TTC549 (cell line): ENCODE results near the gene CTDSPL.
"Not testable (repeated sequence)": the region's sequence is repeated elsewhere in the genome, so short reads cannot be mapped to it uniquely, and the experiment has no call there.

Experiments used
- FAIRE-seq: peaks from 2 replicates; lab custom pipeline; 2012; peaks lifted over from hg19 to GRCh38; lab: Jason Lieb, UNC

The CTDSPL gene

DNA sequence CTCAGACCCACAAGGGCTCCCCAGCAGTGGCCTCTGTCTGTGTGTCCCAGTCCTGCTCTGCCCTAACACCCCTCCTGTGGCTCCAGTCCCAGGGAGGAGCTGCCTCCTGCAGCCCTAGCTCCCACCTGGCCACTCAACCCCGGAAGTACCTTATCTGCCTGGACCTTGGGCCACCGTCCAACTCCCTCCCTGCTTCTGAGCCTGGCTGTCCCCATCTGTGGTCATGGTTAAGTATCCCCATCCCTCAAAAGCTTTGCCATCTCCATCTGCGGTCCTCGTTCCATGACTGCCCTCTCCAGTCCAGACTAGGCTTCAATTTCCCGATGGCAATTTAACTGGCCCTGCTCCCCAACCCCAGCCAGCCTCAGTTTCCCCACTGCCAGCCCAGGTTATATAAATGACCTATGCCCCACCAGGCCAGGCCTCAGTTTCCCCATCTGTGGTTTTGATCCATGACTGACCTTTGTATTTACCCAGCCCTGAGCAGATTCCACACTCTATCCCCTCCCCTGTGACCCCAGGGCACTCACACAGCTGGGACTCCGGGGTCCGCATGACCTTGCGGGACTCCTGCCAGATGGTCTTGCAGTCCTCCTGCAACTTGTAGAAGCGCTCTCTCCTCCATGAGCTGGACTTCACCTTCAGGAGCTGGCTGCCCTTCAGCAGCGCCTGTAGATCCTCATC is 158.1 kb downstream of the CTDSPL start:
- FAIRE-seq, result no peak

DNA sequence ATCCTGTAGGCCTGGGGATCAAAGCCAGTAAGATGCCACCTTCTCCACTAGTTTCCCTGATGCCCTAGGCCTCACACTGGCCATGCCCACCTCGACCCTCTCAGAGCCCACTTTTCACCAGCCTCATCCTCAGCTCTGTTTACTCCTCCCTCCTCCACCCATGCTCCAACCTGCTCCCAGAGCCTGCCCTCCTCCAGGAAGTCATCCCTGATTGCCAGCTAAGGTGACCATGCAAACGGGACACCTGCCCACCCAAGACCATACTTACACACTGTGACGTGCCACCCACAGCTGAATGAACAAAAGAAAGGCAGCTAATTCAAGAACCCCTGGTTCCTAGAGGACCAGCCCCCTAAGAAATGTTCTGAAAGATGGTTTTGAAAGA is 158.7 kb downstream of the CTDSPL start:
- no peak for FAIRE-seq

GRCh38 chr3:38021196-38021595 is 159.5 kb downstream of the CTDSPL start:
- FAIRE-seq, result no peak

GRCh38 chr3:38022301-38022700 is 160.6 kb downstream of the CTDSPL start:
- no peak for FAIRE-seq

DNA sequence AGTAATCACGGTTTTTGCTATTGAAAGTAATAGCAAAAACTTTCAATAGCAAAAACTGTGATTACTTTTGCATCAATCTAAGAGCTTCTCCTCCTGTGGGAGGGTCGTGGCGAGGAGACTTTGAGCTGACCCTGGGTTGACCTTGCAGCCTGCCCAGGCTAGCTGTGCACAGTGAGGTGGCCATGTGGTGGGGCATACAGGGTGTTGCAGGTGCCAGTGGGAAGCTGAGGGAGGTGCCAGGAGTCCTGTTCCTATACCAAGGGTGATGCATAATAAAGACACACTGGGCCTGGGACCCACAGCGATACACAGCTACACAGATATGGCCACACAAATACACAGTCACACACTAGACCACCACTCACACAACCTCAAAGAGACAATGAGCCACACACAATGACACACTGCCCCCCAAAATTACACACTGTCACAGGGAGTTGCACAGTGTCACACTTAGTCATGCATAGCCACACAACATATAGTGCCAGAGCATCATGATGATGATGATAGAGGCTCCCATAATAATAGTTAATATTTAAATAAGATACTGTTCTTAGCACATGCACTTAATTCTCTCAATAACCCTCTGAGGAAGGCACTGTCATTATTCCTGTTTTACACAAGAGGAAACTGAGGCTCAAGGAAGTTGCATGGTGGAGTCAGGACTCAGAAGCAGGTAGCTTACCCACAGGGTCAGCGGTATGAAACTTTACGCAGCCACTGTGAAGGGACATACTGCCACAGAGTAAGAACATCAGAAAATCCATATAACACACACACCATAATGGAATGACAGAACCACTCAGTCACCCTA is 161.4 kb downstream of the CTDSPL start:
- FAIRE-seq, result no peak

GRCh38 chr3:38026856-38027255 is 165.2 kb downstream of the CTDSPL start:
- no peak for FAIRE-seq

- FAIRE-seq, result no peak
Measured at GRCh38 chr3:38027466-38028465, 166.1 kb downstream of the CTDSPL start.

DNA sequence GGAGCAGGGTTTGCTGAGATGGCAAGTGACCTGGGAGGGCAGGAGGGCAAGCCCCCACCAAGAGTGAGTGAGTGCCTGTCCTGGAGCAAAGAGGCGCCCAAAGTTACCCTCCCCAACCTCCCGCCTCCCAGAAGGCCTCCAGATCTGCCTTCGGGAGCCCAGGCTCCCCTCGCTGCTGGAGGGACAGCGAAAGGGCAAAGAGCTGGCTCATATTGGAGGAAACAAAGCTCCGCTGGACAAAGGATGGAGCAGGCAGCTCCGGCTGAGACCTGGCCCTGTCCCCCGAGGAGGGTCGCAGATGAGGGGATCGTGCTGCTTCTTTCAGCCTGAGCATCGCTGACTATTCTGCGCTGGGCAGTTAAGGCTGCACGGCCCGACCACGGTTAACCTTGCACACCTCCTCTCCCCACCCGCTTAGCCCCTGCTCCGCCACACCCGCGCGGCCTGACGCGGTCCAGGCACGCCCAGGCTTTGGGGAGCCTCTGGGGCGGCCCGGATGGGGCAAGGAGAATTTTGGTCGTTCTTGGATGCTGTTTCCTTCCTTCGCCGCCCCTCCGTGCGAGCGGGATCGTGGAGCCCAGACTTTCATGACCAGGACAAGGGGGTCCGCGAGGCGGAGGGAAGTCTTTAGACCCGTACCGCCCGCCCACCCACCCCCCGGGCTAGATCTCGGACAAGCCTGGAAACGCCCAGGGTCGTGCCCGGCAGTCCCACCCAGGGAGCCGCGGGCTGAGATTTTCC is 167.1 kb downstream of the CTDSPL start:
- FAIRE-seq, result no peak

DNA sequence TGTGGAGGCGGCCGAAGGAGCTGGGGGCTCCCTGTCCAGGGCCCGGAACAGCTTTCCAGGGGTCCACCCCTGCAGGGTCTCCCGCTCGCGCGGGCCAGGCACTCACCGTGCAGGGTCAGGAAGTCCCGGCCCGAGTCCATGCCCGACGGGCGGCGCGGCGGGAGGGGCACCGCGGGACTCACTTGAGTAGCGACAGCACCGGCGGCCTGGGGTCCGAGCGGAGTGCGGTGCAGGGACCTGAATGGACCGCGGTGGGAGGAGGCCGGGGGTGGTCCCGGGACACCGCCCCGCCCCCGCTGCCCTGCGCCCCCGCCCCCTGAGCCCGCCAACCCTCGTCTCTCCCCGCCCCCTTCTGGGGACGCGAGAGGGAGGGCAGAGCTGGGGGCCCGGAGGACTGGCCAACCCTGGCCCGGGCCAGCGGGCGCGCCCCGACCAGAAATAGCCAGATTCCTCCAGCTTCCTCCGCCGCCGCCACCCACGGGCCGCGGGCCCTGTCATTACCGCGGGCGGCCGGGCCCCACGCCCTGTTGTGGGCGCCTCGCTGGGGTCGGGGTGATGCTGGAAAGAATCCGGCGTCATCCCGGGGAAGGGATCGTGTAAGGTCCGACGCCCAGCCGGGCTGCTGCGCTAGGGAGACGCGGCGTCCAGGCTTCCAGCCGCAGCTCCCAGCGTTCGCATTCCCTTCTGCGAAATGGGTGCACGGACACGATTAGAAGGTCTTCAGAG is 167.9 kb downstream of the CTDSPL start, which contains the start of gene PLCD1:
Gene PLCD1, minus strand, starts transcription at position 243 of the 726 bp plus-strand sequence. Its CDS starts 103 bp downstream, at position 140.
- no peak for FAIRE-seq

DNA sequence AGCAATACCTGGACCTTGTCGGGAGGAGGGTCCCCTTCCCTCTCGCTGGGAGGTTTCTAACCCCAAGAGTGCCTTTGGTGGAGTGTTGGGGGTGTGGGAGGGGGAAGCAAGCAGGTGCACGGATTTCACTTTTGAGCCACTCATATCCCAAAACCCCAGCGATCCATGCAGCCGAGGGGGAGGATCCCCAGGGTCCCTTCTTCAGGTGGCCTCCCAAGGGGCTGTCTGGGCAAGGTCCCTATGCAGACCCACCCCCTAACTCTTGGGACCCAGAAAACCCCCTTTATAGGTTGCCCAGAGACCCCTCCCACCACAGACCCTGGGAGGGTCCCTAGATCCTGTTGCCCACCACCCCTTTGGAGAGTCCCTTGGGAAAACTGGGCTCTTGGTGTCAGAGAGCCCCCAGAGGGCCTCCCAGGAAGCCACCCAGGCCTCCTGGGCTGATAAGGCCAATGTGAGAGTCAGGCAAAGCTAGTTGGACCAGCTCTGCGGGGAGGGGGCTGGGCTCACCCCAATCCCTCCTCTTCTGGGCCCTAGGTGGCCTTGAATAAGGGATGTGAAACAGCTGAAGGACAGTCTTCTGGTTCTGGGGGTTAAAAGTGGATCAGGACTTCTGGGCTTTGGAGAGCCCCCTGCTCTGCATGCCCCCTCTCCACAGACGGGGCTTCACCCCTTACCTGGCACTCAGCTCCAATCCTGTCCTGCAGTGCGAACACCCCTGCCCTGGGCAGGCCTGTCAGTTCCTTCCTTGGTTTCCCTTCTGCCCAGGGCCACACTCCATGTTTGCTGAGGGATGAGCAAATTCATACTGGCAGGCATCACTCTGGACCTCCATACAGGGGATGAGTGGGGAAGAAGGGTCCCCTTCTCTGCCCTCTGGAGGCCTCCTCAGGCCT is 168.7 kb downstream of the CTDSPL start:
- no peak for FAIRE-seq

DNA sequence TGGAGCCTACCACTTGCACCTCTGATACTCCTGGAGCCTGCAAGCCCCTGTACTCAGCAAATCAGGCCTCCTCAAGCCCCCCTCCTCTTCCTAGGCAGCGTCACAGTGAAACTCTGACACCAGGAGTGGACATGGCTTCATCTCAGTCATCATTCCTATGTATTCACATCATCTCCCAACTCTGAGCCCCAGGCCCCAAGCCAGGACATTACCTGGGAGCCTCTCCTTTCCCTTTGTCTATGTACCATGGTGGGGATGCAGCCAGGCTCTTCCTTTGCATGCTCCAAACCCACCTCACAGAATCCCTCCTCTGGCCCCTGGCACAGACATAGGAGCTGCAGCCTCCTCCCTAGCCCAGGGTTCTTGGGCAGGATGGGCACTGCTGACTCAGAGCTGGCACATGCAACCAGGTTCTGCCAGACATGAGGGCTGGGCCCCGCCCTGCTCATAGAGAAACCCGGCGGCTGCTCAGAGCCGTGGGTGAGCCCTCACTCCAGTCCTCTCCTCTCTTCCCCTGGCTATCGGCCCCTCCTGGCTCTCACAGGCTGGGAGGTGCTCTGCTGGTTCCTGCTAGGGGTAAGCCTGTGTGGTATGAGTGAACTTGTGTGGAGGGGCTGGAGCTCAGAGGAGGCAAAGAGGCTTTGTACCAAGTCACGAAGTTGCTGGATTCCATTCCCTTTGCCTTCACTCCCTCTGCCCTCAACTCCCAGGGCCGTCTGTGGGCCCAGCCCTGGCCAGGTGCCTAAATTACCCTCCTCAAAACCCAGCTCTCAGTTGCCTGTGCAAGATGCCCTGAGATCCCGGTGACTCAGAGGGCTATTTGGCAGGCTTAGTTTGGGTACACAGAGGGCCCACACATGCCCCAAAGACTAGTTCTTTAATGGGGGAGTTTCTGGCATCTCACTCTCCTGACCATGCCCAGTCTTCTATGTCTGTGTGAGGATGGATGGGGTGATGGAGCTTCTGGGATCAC is 169.6 kb downstream of the CTDSPL start:
- FAIRE-seq, result no peak

DNA sequence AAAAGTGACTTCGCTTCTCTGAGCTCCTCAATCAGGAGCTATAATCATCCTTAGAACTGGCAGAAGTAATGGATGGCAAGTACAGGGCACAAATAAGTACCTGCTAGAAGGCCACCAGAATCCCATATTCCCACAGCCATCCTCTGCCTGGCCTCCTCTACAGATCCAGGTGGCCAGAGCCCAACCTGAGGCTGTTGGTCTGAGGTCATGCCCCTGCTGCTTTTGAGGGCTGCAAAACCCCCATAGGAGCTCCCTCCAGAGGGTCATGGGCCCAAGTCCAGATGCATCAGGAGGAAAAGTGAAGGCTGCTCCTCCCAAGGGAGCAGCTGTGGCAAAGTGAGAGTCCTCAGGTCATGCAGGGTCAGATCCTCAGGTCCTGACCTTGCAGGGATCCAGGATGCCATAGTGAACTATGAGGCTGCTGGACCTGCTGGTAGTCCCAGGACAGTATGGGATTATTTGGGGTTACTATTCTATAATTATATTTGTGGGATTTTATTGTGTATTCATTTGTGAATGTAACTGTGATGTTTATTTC is 170.7 kb downstream of the CTDSPL start:
- FAIRE-seq, result no peak

- not testable (repeated sequence) for FAIRE-seq
Measured at GRCh38 chr3:38033586-38033985, 171.9 kb downstream of the CTDSPL start.
